B cell (primary cell): ENCODE measurements around the gene TINAGL1.

Source experiments
- EZH2 ChIP-seq: IDR thresholded peaks from 2 replicates; pipeline ENCODE4 v1.6.1; 2012; ENCODE audit warnings: borderline replicate concordance, low read depth, mild to moderate bottlenecking, moderate library complexity, low read length; ENCODE audit not compliant: insufficient read depth, poor library complexity, severe bottlenecking
- TF ChIP-seq, protein P1 (sequence below): fragments of 200-600 bp; IDR thresholded peaks from one replicate; pipeline ENCODE4 v1.8.0; 2022; ENCODE audit warnings: antibody characterized with exemption, mild to moderate bottlenecking

- TF ChIP-seq, protein P1, sequence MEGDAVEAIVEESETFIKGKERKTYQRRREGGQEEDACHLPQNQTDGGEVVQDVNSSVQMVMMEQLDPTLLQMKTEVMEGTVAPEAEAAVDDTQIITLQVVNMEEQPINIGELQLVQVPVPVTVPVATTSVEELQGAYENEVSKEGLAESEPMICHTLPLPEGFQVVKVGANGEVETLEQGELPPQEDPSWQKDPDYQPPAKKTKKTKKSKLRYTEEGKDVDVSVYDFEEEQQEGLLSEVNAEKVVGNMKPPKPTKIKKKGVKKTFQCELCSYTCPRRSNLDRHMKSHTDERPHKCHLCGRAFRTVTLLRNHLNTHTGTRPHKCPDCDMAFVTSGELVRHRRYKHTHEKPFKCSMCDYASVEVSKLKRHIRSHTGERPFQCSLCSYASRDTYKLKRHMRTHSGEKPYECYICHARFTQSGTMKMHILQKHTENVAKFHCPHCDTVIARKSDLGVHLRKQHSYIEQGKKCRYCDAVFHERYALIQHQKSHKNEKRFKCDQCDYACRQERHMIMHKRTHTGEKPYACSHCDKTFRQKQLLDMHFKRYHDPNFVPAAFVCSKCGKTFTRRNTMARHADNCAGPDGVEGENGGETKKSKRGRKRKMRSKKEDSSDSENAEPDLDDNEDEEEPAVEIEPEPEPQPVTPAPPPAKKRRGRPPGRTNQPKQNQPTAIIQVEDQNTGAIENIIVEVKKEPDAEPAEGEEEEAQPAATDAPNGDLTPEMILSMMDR = no peak
- no peak for TF ChIP-seq EZH2
These were observed 50.2 kb downstream of the TINAGL1 start for GRCh38 chr1:31626223-31627207.
